GM20431 (cell line): ENCODE results near the gene SLC22A3.

ENCODE experiments used
- in situ Hi-C: fragments of 300-500 bp; cut with MseI, MboI; formaldehyde crosslinking; loops from one replicate; pipeline ENCODE4 v1.15.0; 2020; ENCODE audit warnings: low sequenced_read_pairs; ENCODE audit not compliant: unreplicated experiment

SLC22A3 gene

GRCh38 chr6:160431791-160432404, 83.7 kb downstream of the SLC22A3 start:
- in situ Hi-C loops: no loop called here

GRCh38 chr6:160435935-160436334, 87.8 kb downstream of the SLC22A3 start:
- in situ Hi-C loops: no loop called here

- in situ Hi-C loops: no loop called here
Observed at GRCh38 chr6:160437154-160437553, 89.0 kb downstream of the SLC22A3 start.

GRCh38 chr6:160437775-160438174, 89.6 kb downstream of the SLC22A3 start:
- in situ Hi-C loops: no loop called here

- in situ Hi-C loops: no loop called here
Observed at GRCh38 chr6:160438481-160438880, 90.3 kb downstream of the SLC22A3 start.

- in situ Hi-C loops: no loop called here
Observed at GRCh38 chr6:160439751-160440150, 91.6 kb downstream of the SLC22A3 start.

GRCh38 chr6:160442151-160442550, 94.0 kb downstream of the SLC22A3 start:
- in situ Hi-C loops: no loop called here

- in situ Hi-C loops: no loop called here
Observed at GRCh38 chr6:160445130-160445529, 97.0 kb downstream of the SLC22A3 start.

- in situ Hi-C loops: no loop called here
Observed at GRCh38 chr6:160447350-160447749, 99.2 kb downstream of the SLC22A3 start.

GRCh38 chr6:160449787-160450186, 101.6 kb downstream of the SLC22A3 start:
- in situ Hi-C loops: loop anchor here (10.0 to 25.0 kb wide), 2 partner anchors 315 to 612 kb away; no protein-coding TSS in a partner anchor

GRCh38 chr6:160450849-160451248, 102.7 kb downstream of the SLC22A3 start:
- in situ Hi-C loops: loop anchor here (10.0 to 25.0 kb wide), 2 partner anchors 316 to 614 kb away; no protein-coding TSS in a partner anchor

GRCh38 chr6:160454303-160454702, 106.1 kb downstream of the SLC22A3 start:
- in situ Hi-C loops: loop anchor here (10.0 to 25.0 kb wide), 2 partner anchors 320 to 617 kb away; no protein-coding TSS in a partner anchor

GRCh38 chr6:160455081-160455480, 106.9 kb downstream of the SLC22A3 start:
- in situ Hi-C loops: loop anchor here (10.0 to 25.0 kb wide), 2 partner anchors 320 to 618 kb away; no protein-coding TSS in a partner anchor

- in situ Hi-C loops: loop anchor here (10.0 to 25.0 kb wide), 2 partner anchors 321 to 618 kb away; no protein-coding TSS in a partner anchor
Observed at GRCh38 chr6:160455541-160456213, 107.5 kb downstream of the SLC22A3 start.

GRCh38 chr6:160456214-160456546, 108.0 kb downstream of the SLC22A3 start:
- in situ Hi-C loops: loop anchor here (10.0 to 25.0 kb wide), 2 partner anchors 321 to 619 kb away; no protein-coding TSS in a partner anchor

GRCh38 chr6:160457823-160458222, 109.6 kb downstream of the SLC22A3 start:
- in situ Hi-C loops: loop anchor here (10.0 to 25.0 kb wide), 2 partner anchors 323 to 621 kb away; no protein-coding TSS in a partner anchor

GRCh38 chr6:160461641-160462040, 113.5 kb downstream of the SLC22A3 start:
- in situ Hi-C loops: loop anchor here (25.0 kb wide), 1 partner anchor 624 kb away; no protein-coding TSS in a partner anchor

GRCh38 chr6:160462116-160462515, 113.9 kb downstream of the SLC22A3 start:
- in situ Hi-C loops: loop anchor here (25.0 kb wide), 1 partner anchor 625 kb away; no protein-coding TSS in a partner anchor

GRCh38 chr6:160462551-160463109, 114.5 kb downstream of the SLC22A3 start:
- in situ Hi-C loops: loop anchor here (25.0 kb wide), 1 partner anchor 625 kb away; no protein-coding TSS in a partner anchor

GRCh38 chr6:160464744-160465143, 116.6 kb downstream of the SLC22A3 start:
- in situ Hi-C loops: loop anchor here (25.0 kb wide), 1 partner anchor 627 kb away; no protein-coding TSS in a partner anchor
